ENCODE results near the gene RHOH.
A peak's percentile ranks its signal among the peaks of the same experiment; 100 is the strongest.

- TF ChIP-seq ZFP3 (CRISPR knock-in tag; IDR thresholded peaks at IDR 0.05) (0 out of 2 replicates have a peak, but pooled peaks have one; percentile 31), PATZ1 (CRISPR knock-in tag; IDR thresholded peaks at IDR 0.05; ENCODE audit: borderline replicate concordance) (no peak), RARB (CRISPR knock-in tag; IDR thresholded peaks at IDR 0.05) (no peak), ESRRG (CRISPR knock-in tag; IDR thresholded peaks at IDR 0.05) (no peak), CSDC2 (CRISPR knock-in tag; IDR thresholded peaks at IDR 0.05) (0 out of 2 replicates have a peak, but pooled peaks have one; percentile 25), SNAI2 (CRISPR knock-in tag; IDR thresholded peaks at IDR 0.05) (no peak), ARNTL (CRISPR knock-in tag; IDR thresholded peaks at IDR 0.05; ENCODE audit: borderline replicate concordance, low read depth) (no peak), ISL1 (CRISPR knock-in tag; IDR thresholded peaks at IDR 0.05) (peak; percentile 89), PPARA (CRISPR knock-in tag; IDR thresholded peaks at IDR 0.05; ENCODE audit: borderline replicate concordance) (no peak), BACH2 (CRISPR knock-in tag; IDR thresholded peaks at IDR 0.05; ENCODE audit: borderline replicate concordance) (no peak), ZFP30 (CRISPR knock-in tag; IDR thresholded peaks at IDR 0.05) (no peak)
- TF ChIP-seq, protein P1, sequence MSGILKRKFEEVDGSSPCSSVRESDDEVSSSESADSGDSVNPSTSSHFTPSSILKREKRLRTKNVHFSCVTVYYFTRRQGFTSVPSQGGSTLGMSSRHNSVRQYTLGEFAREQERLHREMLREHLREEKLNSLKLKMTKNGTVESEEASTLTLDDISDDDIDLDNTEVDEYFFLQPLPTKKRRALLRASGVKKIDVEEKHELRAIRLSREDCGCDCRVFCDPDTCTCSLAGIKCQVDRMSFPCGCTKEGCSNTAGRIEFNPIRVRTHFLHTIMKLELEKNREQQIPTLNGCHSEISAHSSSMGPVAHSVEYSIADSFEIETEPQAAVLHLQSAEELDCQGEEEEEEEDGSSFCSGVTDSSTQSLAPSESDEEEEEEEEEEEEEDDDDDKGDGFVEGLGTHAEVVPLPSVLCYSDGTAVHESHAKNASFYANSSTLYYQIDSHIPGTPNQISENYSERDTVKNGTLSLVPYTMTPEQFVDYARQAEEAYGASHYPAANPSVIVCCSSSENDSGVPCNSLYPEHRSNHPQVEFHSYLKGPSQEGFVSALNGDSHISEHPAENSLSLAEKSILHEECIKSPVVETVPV (CRISPR knock-in tag; IDR thresholded peaks at IDR 0.05) = no peak
- TF ChIP-seq, protein P2, sequence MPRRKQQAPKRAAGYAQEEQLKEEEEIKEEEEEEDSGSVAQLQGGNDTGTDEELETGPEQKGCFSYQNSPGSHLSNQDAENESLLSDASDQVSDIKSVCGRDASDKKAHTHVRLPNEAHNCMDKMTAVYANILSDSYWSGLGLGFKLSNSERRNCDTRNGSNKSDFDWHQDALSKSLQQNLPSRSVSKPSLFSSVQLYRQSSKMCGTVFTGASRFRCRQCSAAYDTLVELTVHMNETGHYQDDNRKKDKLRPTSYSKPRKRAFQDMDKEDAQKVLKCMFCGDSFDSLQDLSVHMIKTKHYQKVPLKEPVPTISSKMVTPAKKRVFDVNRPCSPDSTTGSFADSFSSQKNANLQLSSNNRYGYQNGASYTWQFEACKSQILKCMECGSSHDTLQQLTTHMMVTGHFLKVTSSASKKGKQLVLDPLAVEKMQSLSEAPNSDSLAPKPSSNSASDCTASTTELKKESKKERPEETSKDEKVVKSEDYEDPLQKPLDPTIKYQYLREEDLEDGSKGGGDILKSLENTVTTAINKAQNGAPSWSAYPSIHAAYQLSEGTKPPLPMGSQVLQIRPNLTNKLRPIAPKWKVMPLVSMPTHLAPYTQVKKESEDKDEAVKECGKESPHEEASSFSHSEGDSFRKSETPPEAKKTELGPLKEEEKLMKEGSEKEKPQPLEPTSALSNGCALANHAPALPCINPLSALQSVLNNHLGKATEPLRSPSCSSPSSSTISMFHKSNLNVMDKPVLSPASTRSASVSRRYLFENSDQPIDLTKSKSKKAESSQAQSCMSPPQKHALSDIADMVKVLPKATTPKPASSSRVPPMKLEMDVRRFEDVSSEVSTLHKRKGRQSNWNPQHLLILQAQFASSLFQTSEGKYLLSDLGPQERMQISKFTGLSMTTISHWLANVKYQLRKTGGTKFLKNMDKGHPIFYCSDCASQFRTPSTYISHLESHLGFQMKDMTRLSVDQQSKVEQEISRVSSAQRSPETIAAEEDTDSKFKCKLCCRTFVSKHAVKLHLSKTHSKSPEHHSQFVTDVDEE (CRISPR knock-in tag; IDR thresholded peaks at IDR 0.05) = no peak
Measured at GRCh38 chr4:40255393-40256281, 58.8 kb downstream of the RHOH start.

Measured in SK-N-SH treated with all-trans-retinoic acid at 6 μM for 48 hours (cell line).